ENCODE results near the gene NF1.
"Not testable (repeated sequence)": the region's sequence is repeated elsewhere in the genome, so short reads cannot be mapped to it uniquely, and the experiment has no call there.

NF1 gene

GRCh38 chr17:31163091-31163781 lies 68.5 kb downstream of the NF1 start:
- H3K9me3 ChIP-seq (ENCODE audit: control insufficient read depth, insufficient read depth, low read length), result no peaks in the 10 kb centered on the region
- no peaks in the 10 kb centered on the region for H3K27me3 ChIP-seq (ENCODE audit: control insufficient read depth, insufficient read depth, low read length)
- no peak overlapping the region for H3K4me3 ChIP-seq (ENCODE audit: low read depth, low read length)
- no peaks in the 10 kb centered on the region for H3K4me1 ChIP-seq (ENCODE audit: control insufficient read depth, insufficient read depth, low read length)
- H3K9ac ChIP-seq (ENCODE audit: low read depth, low read length), result no peak overlapping the region
- H3K36me3 ChIP-seq (ENCODE audit: control insufficient read depth, insufficient read depth, low read length), result no peaks in the 10 kb centered on the region

- Histone ChIP-seq H3K4me3 (ENCODE audit: low read depth, low read length) (no peak overlapping the region), H3K9me3 (ENCODE audit: control insufficient read depth, insufficient read depth, low read length) (no peaks in the 10 kb centered on the region), H3K9ac (ENCODE audit: low read depth, low read length) (no peak overlapping the region), H3K27me3 (ENCODE audit: control insufficient read depth, insufficient read depth, low read length) (no peaks in the 10 kb centered on the region), H3K36me3 (ENCODE audit: control insufficient read depth, insufficient read depth, low read length) (no peaks in the 10 kb centered on the region), H3K4me1 (ENCODE audit: control insufficient read depth, insufficient read depth, low read length) (no peaks in the 10 kb centered on the region)
These were observed 72.3 kb downstream of the NF1 start for GRCh38 chr17:31167111-31167510.

DNA sequence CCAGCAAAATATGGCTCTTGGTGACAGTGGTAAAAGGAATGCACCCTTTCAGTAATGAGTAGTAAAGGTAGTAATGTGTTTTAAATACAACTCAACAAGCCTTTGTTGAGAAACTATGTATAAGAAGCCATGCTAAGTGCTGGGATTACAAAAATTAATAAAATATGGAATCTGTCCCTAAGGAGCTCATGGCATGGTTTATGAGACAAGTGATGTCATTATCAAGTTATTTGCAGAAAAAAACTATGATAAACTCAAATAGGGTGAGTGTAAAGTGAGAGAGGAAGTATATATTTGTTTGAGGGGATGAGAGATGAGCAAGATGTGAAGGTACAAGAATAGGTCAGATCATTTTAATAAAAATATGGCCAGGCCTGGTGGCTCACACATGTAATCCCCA lies 76.9 kb downstream of the NF1 start:
- H3K4me3 ChIP-seq (ENCODE audit: low read depth, low read length), result no peak overlapping the region
- no peaks in the 10 kb centered on the region for H3K9me3 ChIP-seq (ENCODE audit: control insufficient read depth, insufficient read depth, low read length)
- H3K27me3 ChIP-seq (ENCODE audit: control insufficient read depth, insufficient read depth, low read length), result no peaks in the 10 kb centered on the region
- H3K9ac ChIP-seq (ENCODE audit: low read depth, low read length), result no peak overlapping the region
- H3K4me1 ChIP-seq (ENCODE audit: control insufficient read depth, insufficient read depth, low read length), result no peaks in the 10 kb centered on the region
- no peaks in the 10 kb centered on the region for H3K36me3 ChIP-seq (ENCODE audit: control insufficient read depth, insufficient read depth, low read length)

DNA sequence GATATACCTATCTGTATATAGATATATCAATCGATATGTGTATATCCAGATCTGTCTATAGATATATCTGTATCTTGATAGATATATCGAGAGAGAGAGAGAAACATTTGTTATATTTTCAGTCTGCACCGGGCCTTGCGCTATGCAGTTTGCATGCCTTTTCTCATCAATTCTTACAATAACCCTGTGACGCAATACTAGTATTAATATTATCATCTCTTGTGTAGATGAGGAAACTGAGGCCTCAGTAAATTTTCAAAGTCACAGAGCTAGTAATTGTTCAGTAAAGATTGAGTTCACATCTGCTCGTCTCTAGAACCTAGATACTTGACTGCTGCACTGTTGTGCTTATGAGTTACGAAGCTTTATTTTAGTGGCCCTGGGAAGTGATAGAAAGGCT lies 77.6 kb downstream of the NF1 start:
- Histone ChIP-seq H3K27me3 (ENCODE audit: control insufficient read depth, insufficient read depth, low read length) (no peaks in the 10 kb centered on the region), H3K4me3 (ENCODE audit: low read depth, low read length) (no peak overlapping the region), H3K9ac (ENCODE audit: low read depth, low read length) (no peak overlapping the region), H3K4me1 (ENCODE audit: control insufficient read depth, insufficient read depth, low read length) (no peaks in the 10 kb centered on the region), H3K36me3 (ENCODE audit: control insufficient read depth, insufficient read depth, low read length) (no peaks in the 10 kb centered on the region), H3K9me3 (ENCODE audit: control insufficient read depth, insufficient read depth, low read length) (no peaks in the 10 kb centered on the region)

- no peaks in the 10 kb centered on the region for H3K27me3 ChIP-seq (ENCODE audit: control insufficient read depth, insufficient read depth, low read length)
- H3K9ac ChIP-seq (ENCODE audit: low read depth, low read length), result no peak overlapping the region
- no peaks in the 10 kb centered on the region for H3K9me3 ChIP-seq (ENCODE audit: control insufficient read depth, insufficient read depth, low read length)
- no peaks in the 10 kb centered on the region for H3K36me3 ChIP-seq (ENCODE audit: control insufficient read depth, insufficient read depth, low read length)
- H3K4me1 ChIP-seq (ENCODE audit: control insufficient read depth, insufficient read depth, low read length), result no peaks in the 10 kb centered on the region
- no peak overlapping the region for H3K4me3 ChIP-seq (ENCODE audit: low read depth, low read length)
These were observed 79.4 kb downstream of the NF1 start for GRCh38 chr17:31174215-31174614.

- Histone ChIP-seq H3K36me3 (ENCODE audit: control insufficient read depth, insufficient read depth, low read length) (no peaks in the 10 kb centered on the region), H3K9me3 (ENCODE audit: control insufficient read depth, insufficient read depth, low read length) (no peaks in the 10 kb centered on the region), H3K4me1 (ENCODE audit: control insufficient read depth, insufficient read depth, low read length) (no peaks in the 10 kb centered on the region), H3K9ac (ENCODE audit: low read depth, low read length) (no peak overlapping the region), H3K4me3 (ENCODE audit: low read depth, low read length) (no peak overlapping the region), H3K27me3 (ENCODE audit: control insufficient read depth, insufficient read depth, low read length) (no peaks in the 10 kb centered on the region)
These were observed 80.5 kb downstream of the NF1 start for GRCh38 chr17:31175237-31175636.

DNA sequence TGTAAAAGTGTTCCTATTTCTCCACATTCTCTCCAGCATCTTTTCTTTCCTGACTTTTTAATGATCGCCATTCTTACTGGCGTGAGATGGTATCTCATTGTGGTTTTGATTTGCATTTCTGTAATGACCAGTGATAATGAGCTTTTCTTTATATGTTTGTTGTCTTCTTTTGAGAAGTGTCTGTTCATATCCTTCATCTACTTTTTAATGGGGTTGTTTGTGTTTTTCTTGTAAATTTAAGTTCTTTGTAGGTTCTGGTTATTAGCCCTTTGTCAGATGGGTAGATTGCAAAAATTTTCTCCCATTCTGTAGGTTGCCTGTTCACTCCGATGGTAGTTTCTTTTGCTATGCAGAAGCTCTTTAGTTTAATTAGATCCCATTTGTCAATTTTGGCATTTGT lies 81.4 kb downstream of the NF1 start:
- not testable (repeated sequence) for H3K4me3 ChIP-seq (ENCODE audit: low read depth, low read length); H3K9me3 ChIP-seq (ENCODE audit: control insufficient read depth, insufficient read depth, low read length); H3K4me1 ChIP-seq (ENCODE audit: control insufficient read depth, insufficient read depth, low read length); H3K9ac ChIP-seq (ENCODE audit: low read depth, low read length); H3K27me3 ChIP-seq (ENCODE audit: control insufficient read depth, insufficient read depth, low read length); H3K36me3 ChIP-seq (ENCODE audit: control insufficient read depth, insufficient read depth, low read length)

DNA sequence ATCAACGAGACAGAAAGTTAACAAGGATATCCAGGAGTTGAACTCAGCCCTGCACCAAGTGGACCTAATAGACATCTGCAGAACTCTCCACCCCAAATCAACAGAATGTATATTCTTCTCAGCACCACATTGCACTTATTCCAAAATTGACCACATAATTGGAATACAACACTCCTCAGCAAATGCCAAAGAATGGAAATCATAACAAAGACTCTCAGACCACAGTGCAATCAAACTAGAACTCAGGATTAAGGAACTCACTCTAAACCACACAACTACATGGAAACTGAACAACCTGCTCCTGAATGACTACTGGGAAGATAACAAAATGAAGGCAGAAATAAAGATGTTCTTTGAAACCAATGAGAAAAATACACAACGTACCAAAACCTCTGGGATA lies 84.2 kb downstream of the NF1 start:
- not testable (repeated sequence) for H3K9me3 ChIP-seq (ENCODE audit: control insufficient read depth, insufficient read depth, low read length)

GRCh38 chr17:31195305-31195704 lies 100.5 kb downstream of the NF1 start:
- Histone ChIP-seq H3K9me3 (ENCODE audit: control insufficient read depth, insufficient read depth, low read length) (no peaks in the 10 kb centered on the region), H3K4me1 (ENCODE audit: control insufficient read depth, insufficient read depth, low read length) (peaks cover 3% of the 10 kb centered on the region), H3K9ac (ENCODE audit: low read depth, low read length) (no peak overlapping the region), H3K27me3 (ENCODE audit: control insufficient read depth, insufficient read depth, low read length) (no peaks in the 10 kb centered on the region), H3K4me3 (ENCODE audit: low read depth, low read length) (no peak overlapping the region), H3K36me3 (ENCODE audit: control insufficient read depth, insufficient read depth, low read length) (no peaks in the 10 kb centered on the region)

More for the DNA sequence above, 84.2 kb downstream of the NF1 start:
- not testable (repeated sequence) for H3K4me3 ChIP-seq (ENCODE audit: low read depth, low read length); H3K9ac ChIP-seq (ENCODE audit: low read depth, low read length); H3K27me3 ChIP-seq (ENCODE audit: control insufficient read depth, insufficient read depth, low read length); H3K4me1 ChIP-seq (ENCODE audit: control insufficient read depth, insufficient read depth, low read length); H3K36me3 ChIP-seq (ENCODE audit: control insufficient read depth, insufficient read depth, low read length)

DNA sequence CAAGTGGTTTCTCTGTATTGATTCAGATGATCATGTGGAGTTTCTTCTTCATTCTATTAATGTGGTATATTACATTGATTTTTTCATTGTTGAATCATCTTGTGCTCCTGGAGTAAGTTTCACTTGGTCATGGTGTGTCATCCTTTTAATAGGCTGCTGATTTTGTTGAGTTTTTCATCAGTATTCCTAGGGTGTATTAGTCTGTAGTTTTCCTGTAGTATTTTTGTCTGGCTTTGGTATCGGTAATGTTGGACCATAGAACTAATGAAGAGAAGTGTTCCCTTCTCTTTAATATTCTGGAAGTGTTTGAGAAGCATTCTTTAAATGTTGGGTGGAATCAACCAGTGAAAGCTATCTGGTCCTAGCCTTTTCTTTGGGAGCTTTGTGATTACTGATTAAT lies 103.2 kb downstream of the NF1 start:
- Histone ChIP-seq H3K4me3 (ENCODE audit: low read depth, low read length) (no peak overlapping the region), H3K36me3 (ENCODE audit: control insufficient read depth, insufficient read depth, low read length) (no peaks in the 10 kb centered on the region), H3K4me1 (ENCODE audit: control insufficient read depth, insufficient read depth, low read length) (no peaks in the 10 kb centered on the region), H3K27me3 (ENCODE audit: control insufficient read depth, insufficient read depth, low read length) (no peaks in the 10 kb centered on the region), H3K9ac (ENCODE audit: low read depth, low read length) (no peak overlapping the region), H3K9me3 (ENCODE audit: control insufficient read depth, insufficient read depth, low read length) (no peaks in the 10 kb centered on the region)

- not testable (repeated sequence) for H3K27me3 ChIP-seq (ENCODE audit: control insufficient read depth, insufficient read depth, low read length); H3K9me3 ChIP-seq (ENCODE audit: control insufficient read depth, insufficient read depth, low read length); H3K4me3 ChIP-seq (ENCODE audit: low read depth, low read length); H3K36me3 ChIP-seq (ENCODE audit: control insufficient read depth, insufficient read depth, low read length); H3K4me1 ChIP-seq (ENCODE audit: control insufficient read depth, insufficient read depth, low read length); H3K9ac ChIP-seq (ENCODE audit: low read depth, low read length)
These were observed 103.9 kb downstream of the NF1 start for GRCh38 chr17:31198666-31199065.

DNA sequence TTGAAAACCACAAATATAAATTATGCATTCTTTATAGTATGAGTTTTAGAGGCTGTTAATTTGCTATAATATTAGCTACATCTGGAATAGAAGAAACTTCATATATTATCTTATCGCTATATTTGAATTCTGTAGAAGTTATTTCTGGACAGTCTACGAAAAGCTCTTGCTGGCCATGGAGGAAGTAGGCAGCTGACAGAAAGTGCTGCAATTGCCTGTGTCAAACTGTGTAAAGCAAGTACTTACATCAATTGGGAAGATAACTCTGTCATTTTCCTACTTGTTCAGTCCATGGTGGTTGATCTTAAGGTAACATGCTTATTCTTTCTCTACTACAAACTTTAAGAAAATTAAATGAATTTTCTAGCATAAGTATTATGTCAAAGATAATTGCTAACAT lies 105.5 kb downstream of the NF1 start:
- Histone ChIP-seq H3K27me3 (ENCODE audit: control insufficient read depth, insufficient read depth, low read length) (no peaks in the 10 kb centered on the region), H3K4me1 (ENCODE audit: control insufficient read depth, insufficient read depth, low read length) (no peaks in the 10 kb centered on the region), H3K9ac (ENCODE audit: low read depth, low read length) (no peak overlapping the region), H3K4me3 (ENCODE audit: low read depth, low read length) (no peak overlapping the region), H3K36me3 (ENCODE audit: control insufficient read depth, insufficient read depth, low read length) (no peaks in the 10 kb centered on the region), H3K9me3 (ENCODE audit: control insufficient read depth, insufficient read depth, low read length) (no peaks in the 10 kb centered on the region)

Measured in iPS-15b (cell line).